T-helper 22 cell (primary cell): ENCODE data around the gene ACVRL1.

Experiments
- DNase-seq: peaks from one replicate; pipeline ENCODE4 v3.0.0-alpha.2; 2020; ENCODE audit warnings: low read depth

ACVRL1 gene

DNA sequence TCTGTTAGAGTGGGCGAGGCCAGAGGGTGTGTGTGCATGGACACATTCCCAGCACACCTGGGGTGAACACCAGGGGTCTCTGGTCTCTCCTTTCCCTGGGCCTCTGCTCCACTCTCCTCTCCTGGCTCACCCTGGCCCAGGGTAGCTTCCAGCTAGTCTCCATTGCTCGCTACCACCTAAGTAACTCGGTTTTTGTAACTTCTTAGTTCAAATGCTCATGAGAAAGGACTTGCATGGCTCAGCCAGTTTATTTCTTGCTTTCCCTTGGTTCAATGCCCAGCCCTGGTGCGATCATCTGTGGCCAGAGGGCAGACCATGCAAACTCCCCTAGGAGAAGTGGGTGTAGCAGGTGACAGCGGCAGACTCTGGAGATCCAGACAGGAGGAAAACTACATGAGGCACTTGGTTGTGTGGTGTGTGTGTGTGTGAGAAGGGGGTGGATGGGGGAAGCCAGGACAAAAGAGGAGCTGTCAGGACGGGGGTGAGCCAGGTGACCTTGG lies 35.2 kb downstream of the ACVRL1 start:
- DNase-seq: no peak

DNA sequence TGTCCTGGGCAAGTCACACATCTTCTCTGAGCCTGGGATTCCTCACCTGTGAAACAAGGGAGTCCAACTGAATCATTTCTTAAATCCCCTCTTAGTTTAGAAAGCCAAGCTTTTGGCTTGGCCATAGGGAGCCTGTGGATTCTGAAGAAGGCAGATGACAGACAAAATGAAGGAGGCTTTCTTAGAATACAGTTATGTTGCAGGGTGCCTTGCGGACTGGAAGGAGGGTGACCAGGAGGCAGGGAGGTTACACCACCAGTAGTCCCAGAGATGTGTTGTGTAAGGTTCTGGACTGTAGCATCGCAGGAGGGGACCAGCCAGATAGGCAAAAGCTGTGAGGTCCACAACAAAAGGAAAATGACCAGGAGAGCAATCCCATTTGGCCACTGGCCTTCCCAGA lies 36.0 kb downstream of the ACVRL1 start:
- no peak for DNase-seq

DNA sequence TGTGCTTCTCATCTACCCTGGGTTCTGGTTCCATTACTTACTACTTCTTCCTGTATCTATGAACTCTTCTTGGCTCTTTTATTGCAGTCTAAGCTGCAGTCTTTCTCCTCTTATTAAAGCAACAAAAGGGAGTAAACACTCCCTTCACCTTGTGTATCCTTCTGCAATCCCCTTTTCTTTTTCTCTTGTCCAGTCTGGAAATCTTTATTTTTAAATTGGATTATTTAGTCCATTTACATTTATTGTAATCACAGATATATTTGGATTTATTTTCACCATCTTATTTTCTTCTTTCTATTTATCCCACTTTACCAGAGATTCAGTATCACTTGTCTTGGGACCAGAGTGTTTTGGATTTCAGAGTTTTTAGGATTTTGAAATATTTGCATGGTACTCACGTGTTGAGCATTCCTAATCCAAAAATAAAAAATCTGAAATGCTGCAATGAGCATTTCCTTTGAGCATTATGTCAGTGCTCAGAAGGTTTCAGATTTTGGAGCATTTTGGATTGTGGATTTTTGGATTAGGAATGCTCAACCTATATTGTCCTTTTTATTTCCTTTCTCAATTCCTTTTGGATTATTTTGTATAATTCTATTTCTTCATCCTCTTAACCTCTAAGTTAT lies 37.4 kb downstream of the ACVRL1 start:
- no peak for DNase-seq

DNA sequence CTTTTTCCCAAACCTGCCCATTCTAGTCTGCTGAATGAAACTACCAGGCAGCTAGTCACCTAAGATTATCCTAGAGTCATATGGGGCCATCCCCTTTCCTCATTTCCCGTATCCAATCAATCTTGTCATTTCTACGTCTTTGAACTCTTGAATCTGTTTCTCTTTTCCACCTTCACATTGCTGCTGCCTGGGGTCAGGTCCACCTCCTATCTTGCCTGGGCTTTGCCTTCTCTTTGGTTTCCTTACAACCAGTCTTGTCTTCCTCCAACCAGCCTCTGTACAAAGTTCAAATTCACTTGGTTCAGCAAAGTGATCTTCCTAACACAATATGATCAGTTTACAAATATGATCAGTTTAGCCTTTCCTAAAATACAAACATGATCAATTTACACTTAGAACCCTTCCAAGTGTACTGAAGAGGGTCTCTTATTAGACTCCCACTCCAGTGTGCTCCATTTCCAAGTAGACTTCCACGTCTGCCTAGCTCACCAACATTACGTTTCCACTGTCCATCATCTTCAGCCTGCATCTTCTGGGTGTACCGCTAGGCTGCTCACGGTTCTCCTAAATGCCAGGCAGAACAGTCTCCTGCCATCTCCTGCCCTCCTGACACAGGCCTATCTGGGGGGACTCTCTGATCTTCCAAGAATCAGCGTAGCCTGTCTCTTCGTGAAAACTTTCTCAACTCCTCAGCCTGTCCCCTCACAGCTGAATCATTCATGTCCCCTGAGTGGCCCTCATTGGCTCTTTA lies 40.1 kb downstream of the ACVRL1 start:
- no peak for DNase-seq

DNA sequence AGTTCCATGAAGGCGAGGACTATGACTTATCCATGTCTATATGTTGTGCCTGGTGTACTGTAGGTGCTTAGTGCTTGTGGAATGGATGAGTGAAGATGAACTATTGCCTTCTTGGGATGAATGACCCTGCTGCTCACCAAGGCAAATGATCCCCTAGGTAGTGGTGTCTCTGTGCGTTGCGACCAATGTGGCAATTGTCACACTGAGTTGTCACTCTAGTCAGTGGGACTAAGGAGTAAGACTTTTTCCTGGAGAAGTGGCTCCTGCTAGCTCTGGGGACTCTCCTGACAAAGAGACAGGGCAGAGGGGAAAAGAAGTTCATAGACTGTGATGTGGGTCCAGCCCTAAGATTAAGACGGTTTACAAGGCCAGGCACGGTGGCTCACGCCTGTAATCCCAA lies 40.8 kb downstream of the ACVRL1 start:
- DNase-seq: no peak

DNA sequence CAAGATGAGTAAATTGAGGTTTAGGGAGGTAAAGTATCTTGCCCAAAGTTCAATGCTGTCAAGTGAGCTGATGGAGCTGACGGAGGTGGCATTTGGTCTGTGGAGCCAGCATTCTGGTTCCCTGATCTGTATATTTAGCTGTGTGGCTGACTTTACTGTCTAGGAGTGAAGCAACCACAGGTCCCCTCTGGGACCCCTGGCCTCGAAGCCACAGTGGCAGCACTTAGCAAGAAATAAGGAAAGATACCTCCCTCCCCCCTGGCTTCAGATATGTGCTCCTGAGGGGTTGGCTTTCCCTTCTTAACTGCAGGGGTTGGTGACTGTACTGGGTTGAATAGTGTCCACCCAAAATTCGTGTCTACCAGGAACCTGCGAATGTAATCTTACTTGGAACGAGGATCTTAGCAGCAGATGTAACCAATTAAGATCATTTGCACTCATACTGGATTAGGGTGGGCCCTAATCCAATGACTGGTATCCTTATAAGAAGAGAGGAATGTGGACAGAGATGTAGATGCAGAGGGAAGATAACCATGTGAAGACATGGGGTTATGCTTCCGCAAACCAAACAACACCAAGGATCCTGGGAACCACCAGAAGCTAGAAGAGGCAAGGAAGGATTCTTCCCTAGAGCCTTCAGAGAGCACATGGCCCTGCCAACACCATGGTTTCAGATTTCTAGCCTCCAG lies 42.2 kb downstream of the ACVRL1 start:
- DNase-seq: no peak

DNA sequence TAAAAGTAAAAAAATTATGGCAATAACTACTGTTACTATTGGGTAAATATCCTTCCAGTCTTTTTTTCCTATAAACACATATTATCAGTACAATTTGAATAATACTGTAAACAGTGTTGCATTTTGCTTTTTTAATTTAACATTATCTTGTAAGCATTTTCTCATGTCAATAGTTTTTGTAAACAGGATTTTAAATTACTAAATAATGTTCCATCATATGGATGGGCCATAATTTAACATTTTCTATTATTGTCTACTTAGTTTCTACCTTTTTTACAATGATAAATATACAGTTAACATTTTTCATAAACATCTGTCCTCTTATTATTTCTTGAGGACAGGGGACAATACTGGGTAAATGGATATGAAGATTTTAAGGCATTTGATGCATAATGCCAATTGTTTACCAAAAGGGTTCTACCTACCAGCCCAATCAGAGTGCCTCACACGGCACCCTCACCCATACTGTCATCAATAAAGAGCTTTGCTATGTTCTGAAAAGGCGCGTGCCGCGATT lies 43.4 kb downstream of the ACVRL1 start:
- no peak for DNase-seq

DNA sequence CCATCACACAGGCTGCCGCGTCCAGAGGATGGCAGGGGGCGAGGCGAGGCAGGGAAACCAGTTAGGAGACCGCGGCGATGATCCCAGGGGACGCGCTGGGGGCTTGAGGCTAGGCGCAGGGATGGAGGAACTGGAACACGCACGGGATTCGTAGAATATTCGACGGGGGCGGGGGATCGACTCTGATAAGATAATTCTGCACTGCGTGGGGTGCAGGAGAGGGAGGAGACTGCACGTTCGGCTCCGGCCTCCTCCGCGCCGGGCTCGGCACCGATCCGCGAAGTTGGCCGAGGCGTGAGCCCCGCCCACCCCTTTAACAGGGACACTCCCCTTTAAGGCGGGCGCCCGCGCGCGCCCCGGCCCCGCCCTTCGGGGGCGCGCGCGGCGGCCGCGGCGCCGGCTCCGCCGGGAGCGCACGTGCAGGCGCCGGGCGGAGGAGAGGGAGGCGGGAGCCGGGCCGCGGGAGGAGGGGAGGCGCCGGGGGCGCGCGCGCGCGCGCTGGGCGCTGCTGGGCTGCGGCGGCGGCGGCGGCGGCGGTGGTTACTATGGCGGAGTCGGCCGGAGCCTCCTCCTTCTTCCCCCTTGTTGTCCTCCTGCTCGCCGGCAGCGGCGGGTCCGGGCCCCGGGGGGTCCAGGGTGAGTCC lies 44.0 kb downstream of the ACVRL1 start, which contains the start of gene ACVR1B:
TSS of gene ACVR1B (plus strand) at position 501 of the 644 bp plus-strand sequence. CDS start at position 546, 45 bp downstream.
- peak; percentile 85 for DNase-seq

DNA sequence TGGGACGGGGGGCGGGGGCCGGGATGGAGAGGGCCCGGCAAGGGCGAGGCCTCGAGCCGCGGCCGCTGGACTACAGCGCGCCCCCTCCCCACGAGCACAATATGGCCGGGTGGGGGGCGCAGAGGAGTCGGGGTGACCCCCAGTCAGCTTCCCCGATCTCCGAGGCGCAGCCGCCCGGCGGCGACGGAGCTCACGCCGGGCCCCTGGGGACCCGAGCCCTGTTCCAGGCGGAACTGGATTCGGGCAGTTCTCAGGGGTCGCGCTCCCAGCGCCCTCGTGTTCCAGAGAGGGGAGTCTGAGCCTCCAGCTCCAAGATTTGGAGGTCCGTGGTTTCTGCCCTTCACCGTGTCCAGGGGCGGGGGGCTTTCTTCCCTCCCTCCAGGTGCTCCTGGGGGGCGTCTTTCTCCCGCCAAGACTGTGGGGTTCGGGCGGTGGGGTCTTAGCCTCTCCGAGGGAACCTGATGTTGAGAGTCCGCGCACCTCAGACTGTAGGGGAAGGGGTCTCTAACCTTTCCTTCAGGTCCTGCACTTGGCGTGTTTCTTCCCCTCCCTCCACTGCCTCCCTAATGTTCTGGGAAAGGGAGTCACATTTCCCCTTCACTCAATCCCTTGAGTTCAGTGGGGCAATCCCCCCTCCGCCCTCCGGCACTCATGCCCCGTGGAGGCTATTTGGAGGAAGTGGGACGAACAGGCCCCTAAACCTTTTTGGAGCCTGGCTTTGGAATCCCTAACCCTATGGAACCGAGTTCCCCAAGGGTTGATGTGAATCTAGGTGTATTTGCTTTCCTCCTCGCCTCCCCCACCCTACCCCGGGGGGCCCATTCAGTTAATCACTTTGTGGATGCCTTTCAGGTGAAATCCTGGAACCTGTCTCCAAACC lies 44.8 kb downstream of the ACVRL1 start:
- no peak for DNase-seq

DNA sequence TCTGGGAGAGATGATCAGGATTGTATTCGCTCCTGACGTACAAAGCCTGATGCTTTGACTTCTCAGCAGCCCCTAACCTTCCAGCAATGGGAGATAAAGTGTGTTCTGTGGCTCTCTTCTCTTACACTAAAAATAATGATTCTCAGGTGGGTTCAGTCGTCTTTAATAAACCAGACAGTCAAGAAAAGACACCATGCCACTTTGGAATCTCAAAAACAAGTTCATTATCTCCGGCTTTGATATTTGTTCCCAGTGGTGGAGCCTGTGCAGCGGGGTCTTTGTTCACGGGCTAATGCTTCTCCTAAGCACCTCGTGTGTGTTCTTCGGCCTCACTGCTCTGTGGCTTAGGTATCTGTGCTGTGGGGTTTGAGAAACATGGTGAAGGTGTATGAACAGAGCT lies 45.8 kb downstream of the ACVRL1 start:
- DNase-seq: no peak

DNA sequence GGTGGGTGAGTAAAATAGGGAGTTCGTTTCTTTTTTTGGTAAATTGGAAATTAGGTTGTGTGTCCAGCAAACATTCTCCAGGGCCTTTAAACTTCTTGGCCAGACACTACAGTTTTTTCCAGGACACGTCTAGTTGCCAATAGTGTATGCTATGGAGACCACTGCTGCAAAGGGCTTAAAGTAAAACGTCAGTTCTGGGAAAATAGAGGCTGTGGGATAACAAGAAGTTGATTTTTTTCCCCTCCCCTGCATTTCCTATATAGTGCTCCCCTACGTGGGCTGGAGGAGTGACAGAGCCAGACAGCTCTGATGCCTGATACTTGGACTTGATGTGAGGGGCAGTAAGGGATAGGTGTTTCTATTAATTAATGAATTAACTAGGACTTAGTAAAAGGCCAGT lies 46.6 kb downstream of the ACVRL1 start:
- no peak for DNase-seq

DNA sequence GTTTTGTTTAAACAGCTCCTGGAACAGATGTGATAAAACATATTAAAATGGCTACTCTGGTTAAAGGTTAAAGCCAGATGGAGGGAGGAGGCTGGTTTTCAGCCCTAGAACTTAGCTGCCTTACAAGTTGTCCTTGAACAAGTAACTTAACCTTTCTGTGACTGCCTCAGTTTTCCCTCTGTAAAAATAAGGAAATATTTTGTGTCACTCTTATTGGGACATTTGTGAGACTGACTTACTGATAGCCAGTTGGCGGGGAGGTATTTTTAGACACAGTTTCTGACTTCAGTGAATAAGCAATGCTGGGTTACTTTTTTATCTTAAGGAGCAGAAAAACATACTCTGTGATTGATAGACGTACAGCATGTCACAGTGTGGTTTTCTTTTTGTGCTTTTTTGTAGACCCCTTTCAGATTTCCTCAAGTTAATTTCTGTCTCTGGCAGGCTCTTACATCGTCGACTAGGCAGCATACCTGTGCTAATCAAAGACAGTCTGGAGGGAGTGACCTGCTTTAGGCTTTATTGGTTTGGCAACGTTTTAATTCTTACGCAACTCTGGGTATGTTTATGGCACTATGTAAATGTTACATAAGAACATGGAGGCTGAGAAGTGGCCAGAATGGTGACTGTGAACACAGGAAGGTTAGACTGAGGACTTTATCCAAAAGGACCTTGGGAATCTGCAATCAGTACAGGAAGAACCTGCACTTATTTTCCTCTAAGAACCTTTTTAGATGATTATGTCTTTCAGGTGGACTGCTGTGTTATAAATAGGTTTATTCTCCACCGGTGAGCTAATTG lies 47.5 kb downstream of the ACVRL1 start:
- no peak for DNase-seq

DNA sequence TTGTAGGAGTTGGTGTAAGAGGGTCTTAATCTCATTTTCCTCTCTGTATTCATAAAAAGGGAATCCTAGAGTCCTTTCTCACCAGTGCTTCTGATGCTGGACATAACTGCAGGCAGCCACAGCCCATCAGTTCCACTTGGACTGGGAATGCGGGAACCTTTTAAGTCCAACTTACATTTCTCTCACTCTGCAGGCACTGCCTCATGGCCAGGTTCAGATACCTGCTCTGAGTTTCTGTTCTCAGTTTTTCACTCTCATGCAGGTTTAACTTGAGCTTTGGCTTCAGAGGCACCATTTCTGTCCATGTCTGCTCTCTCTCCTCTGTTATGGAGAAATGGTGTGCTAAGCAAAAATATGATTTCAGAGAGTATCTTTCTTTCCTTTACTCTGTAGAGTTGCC lies 48.4 kb downstream of the ACVRL1 start:
- DNase-seq: no peak

DNA sequence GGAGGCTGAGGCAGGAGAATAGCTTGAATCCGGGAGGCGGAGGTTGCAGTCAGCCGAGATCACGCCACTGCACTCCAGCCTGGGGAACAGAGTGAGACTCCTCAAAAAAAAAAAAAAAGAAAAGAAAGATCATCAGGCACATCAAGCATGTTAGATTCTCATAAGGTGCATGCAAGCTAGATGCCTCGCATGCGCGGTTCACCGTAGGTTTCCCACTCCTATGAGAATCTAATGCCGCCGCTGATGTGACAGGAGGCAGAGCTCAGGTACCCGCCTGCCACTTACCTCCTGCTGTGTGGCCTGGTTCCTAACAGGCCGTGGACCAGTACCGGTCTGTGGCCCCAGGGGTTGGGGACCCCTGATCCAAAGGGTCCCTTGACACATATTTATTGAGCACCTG lies 51.2 kb downstream of the ACVRL1 start:
- DNase-seq: no peak

DNA sequence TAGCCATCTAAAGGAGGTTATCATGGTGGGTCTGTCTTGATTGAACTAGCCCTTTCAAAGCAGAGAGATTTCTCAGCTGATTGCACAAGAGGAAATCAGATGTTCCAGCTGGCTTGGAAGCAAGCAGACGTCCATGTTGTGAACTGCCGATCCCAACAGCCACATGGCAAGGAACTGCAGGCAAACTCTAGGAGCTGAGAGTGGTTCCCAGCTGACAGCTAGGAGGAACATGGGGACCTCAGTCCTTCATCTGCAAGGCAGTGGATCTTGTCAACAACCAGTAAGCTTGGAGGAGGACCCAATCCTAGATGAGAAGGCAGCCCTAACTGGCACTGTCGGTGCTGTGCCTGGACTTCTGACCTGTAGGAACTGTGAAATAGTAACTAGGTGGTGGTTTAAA lies 51.9 kb downstream of the ACVRL1 start:
- DNase-seq: no peak

DNA sequence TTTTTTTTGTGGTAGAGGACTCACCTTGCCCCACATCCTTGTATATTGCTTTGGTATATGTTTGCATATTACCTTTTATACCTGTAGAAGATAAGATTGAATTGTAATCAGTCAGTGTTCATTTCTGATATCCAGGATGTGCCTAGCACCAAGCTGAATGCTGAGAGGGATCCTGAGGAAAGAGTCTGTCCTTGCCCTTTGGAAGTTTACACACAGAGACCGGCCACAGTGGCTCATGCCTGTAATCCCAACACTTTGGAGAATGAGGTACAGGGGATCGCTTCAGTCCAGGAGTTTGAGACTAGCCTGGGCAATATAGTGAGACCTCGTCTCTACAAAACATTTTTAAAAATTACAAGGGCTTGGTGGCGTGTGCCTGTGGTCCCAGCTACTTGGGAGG lies 52.6 kb downstream of the ACVRL1 start:
- DNase-seq: no peak

DNA sequence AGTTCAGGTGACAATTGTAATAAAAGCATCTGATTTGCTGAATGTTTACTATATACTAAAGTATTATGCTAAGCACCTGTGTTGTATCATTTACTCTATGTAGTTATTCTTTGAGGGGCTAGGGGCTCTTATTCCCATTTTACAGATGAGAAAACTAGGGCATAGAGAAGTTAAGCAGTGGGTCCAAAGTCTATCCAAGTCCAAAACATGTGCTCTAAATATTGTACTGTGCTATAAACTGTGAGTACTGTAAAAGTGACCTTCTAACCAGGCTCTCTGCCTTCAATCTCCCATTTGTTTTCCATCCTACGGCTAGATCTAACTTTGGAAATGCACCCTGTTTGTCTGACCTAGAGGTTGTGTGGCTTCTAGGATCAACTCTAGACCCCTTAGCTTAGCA lies 53.2 kb downstream of the ACVRL1 start:
- no peak for DNase-seq

DNA sequence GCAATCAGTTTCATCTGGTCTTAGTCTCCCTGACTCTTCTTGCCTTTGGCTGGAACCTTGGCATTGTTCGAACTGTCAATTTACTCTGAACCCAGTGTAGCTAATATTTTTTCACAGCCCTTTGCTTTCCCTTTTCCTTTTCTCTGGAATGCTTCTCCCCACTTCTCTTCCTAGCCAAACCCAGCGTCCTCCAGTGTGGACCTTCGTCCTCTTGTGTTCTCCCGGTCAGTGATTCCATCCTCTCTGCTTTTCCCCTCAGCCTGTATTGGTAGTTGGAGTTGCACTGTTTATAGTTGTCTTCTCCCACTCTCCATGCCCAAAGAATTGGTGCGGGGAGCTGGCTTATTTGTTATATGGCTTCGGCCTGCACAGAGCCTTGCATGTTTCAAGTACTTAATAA lies 53.6 kb downstream of the ACVRL1 start:
- DNase-seq: no peak

DNA sequence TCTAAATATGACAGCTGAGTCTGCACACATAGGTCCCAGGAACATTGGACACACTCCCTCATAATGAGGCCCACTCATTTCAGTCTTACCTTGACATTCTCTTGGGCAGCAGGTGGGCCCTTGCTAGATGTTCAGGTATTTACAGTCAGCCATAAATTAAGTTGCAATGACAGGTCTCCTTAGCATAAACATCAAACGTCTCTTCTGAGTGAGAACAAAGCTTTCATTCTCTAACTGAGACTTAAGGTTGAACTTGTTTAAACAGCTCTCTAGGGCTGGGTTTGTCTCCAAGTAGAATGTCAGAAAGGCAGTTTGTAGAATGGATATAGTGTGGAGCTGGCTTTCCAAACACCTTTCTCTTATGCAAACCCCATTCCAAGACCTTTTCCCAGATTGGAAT lies 54.5 kb downstream of the ACVRL1 start:
- no peak for DNase-seq

DNA sequence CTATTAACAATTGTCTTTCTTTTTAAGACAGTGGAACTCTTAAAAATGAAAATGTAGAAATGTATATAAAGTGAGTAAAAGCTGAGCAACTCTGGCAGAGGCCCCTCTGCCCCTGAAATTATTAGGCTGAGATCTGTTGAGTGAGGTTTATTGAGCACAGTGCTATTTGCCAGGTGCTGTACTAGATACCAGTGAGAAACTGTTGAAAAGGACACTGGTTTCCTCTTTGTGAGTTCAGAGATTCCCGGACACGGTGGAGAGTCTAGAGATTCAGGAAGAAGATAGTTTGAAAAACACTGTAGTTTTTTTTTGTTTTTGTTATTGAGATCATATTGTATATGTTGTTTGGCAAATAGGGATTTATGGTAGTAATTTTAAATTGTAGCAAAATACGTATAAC lies 55.4 kb downstream of the ACVRL1 start:
- no peak for DNase-seq

DNA sequence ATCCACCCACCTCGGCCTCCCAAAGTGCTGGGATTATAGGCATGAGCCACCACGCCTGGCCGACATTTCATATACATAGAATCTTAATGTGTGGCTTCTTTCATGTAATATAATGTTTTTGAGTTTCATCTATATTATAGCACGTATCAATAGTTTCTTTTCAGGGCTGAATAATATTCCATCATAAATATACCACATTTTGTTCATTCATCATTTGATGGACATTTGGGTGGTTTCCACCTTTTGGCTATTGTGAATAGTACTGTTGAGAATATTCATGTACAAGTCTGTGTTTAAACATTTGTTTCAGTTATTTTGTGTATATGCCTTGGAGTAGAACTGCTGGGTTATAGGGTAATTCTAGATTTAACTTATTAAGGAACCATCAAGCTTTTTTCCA lies 56.2 kb downstream of the ACVRL1 start:
- no peak for DNase-seq
